DMS79 treated with DMSO at 0.1 percent for 48 hours (cell line): ENCODE data around the gene TUBA4A.

Source experiments
- DNase-seq: peaks from one replicate; lab custom pipeline; 2025; lab: John Stamatoyannopoulos, UW

TUBA4A gene

GRCh38 chr2:219234331-219234730, 19.4 kb downstream of the TUBA4A start:
- DNase-seq = no peak

DNA sequence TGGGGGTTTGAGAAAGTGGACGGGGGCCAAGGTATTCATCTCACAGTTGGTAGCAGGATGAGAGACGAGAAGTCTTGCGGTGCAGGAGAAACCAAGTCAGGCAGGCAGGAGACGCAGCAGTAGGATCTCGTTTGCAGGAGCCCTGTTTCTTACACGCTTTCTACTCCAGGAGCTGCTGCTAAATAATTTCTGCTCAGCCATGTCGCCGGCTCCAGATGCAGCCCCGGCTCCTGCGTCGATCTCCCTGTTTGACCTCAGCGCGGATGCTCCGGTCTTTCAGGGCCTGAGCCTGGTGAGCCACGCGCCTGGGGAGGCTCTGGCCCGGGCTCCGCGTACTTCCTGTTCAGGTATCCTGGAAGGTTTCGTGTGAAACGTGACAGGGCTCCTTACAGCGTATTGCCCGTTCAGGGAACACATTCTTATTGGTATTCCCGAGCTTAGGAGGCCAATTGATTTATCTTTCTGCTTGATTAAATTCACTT, 23.6 kb downstream of the TUBA4A start:
- DNase-seq = peak; percentile 38

DNA sequence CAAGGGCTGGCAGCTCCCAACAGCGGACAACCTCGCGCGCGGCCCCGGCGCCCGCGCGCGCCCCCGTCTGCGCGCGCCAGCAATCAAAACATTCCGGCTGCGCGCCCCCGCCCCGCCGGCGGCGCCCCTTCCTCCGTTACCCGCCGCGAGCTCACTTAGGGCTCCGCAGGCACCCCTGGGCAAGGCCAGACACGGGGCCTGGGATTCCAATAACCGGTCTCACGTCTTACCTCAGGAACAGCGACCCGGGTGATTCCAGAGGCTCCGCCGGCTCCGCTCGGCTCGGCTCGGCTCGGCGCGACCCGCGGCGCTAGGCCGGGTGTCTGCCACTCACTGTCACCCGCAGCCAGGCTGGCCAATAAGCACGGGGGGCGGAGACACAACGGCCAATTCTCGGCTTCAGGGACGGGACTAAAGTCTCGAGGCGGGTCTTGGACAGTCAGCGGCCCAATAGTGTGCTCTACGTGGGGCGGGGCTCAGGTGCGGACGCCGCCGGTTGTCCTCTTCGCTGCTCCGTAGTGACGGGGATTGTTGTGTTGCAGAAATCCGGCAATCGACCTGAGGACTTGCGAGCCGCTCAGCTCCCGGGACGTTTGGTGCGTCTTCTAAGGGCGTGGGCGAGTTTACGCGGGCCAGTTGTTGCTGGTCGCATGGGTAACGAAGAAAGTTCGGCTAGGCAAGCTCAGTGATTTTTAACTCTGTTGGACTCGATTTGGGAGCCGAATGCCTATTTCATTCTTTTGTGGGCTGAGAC, 24.2 kb downstream of the TUBA4A start, which contains the start of the genes ANKZF1 and ATG9A:
Gene ANKZF1, plus strand, starts transcription at position 502 of the 754 bp plus-strand sequence. CDS start 452 bp downstream, outside the sequence.
Gene ATG9A, minus strand, starts transcription at position 332 of the 754 bp plus-strand sequence. CDS start 1,612 bp downstream, outside the sequence.
- DNase-seq = peak; percentile 95

DNA sequence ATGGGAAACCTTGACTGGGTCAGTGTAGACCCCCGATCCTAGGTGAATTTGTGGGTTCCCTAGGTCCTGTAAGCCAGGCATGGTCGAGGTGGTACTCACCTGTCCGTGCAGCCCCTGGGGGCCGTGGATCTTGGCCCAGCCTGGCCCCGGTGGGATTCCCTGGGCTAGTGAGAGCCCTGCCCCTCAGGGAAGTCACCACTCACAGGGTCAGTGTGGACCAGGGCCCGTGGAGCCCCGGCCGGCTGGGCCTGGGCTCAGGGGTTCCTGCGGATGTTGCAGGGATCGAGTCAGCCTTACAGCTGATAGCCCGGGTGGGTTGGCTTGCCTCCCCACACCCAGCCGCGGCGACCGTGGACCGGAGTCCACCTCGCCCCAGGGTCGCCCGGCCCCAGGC, 24.8 kb downstream of the TUBA4A start:
- no peak for DNase-seq

- no peak for DNase-seq
These were observed 25.4 kb downstream of the TUBA4A start for GRCh38 chr2:219228041-219228910.

- DNase-seq = no peak
These were observed 28.4 kb downstream of the TUBA4A start for GRCh38 chr2:219225350-219225749.

- DNase-seq = no peak
These were observed 29.7 kb downstream of the TUBA4A start for GRCh38 chr2:219223831-219224610.

DNA sequence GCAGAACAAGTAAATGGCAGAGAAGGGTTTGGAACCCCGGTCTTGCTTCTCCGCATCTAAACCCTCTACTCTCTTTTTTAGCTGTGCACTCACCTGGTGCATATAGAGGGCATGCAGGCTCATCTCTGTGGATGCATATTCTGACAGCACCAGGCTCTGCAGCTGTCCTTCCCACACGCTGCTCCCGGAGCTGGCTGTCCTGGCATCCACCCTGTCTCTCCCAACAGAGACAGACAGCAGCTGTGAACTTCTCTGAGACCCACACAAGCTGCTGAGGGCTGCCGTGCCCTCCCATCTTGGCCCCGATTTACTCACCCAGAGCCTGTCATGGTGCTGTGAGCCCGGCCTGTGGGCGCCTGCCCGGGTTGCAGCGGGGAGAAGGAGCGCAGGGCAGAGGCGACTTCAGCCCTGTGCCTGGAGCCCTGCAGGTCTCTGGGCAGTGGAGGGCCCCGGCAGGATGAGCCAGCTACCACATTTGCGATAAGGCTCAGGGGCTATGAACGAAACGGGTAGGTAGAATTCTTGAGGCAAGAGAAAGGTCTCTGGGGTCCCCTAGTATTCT, 31.7 kb downstream of the TUBA4A start:
- DNase-seq = no peak

DNA sequence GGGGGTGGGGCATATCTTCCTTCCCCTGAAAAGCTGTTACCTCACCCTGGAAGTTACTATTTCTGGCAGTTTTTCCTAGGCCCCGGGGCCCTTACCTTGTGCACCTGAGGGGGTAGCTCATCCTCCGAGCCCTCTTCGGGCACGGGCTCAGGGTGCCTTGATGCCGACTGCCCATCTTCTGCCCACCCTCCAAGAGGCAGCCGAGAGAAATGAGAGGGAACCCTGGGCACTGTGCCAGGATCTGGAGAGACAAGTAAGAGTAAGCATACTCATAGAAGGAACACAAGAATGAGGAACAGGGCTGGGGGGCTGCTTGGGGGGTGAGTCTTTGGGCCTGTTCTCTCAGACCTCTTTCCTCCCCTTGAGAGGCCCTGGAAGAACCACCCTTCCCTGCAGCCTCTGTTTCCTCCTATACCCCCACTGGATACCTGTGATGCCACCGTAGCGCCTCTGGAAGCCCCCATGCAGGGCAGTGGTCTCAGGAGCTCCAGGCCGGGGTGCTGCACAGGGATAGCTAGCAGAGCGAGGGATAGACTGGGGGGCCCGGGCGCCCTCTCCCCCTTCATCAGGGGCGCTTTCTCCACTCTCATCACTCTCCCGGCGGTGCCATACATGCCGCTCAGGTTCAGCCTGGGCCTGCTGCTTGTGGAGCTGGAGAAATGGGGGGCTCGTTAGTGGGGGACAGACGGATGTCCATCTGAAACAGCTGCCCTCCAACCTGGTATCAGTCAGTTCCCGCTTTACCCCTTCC, 32.9 kb downstream of the TUBA4A start:
- peak; percentile 3 for DNase-seq

- DNase-seq = no peak
These were observed 33.8 kb downstream of the TUBA4A start for GRCh38 chr2:219219784-219220532.

- DNase-seq = peak; percentile 83
These were observed 34.7 kb downstream of the TUBA4A start, which contains the start of gene ABCB6 for GRCh38 chr2:219218732-219219701. Gene ABCB6 (minus strand): TSS chr2:219218958. CDS start chr2:219218673, 285 bp downstream.

DNA sequence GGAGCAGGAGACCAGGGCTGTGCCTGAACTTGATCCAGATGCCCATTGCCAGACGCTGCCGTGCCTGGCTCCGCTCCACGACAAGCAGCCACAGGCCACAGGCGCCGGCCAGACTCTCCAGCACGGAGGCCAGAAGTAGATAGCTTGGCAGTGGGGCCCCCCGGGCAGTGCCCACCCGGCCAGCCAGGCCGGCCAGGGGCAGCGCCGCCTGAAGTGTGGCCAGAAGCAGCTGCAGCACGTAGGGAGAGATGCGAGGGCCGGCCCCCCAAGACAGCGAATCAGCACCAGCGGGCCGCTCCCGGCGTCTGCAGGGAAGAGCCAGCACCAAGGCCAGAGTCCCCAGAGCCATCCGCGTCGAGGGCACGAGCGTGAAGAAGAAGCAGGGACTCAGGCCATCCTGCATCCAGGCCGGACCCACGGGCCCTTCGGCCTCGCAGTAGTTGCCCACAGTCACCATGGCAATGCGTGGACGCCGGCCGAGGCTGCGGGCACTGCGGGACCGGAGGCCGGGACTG, 35.4 kb downstream of the TUBA4A start:
- DNase-seq = peak; percentile 64

DNA sequence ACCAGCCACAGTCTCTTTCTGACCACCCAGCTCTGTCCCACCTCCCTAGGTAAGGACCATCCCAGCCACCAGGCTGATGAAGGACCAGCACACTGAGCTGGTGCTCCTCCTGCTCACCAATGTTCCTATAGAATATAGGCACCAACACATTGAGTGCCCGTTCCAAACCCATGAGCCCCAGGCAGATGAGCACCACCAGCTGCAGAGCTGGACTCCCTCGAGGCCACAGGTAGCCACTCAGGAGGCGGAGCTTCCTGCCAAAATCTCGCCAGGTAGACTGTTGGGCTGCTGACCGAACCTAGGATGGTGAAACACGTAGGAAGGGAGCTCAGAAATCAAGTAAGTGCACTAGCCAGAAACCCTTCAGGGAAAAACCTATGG, 37.2 kb downstream of the TUBA4A start:
- DNase-seq = no peak

GRCh38 chr2:219215871-219216534, 37.7 kb downstream of the TUBA4A start:
- DNase-seq = no peak

DNA sequence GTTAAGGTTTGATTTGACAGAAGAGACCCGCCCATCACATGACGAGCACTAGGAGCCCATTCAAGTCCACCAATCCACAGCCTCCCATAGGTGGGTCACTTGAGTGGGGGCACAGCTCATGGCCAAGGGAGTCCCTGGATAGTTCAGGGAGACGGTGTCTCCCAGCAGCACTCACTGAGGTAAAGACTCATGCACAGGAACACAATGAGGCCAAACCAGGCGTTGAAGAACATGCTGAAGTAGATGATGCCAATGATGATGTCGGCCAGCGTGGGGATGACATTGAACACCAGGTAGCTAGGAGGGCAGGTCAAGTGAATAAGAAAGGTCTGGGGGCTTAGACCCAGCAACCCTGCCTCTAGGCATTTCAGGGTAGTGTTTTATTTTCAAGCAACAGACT, 38.9 kb downstream of the TUBA4A start:
- DNase-seq = no peak

- no peak for DNase-seq
These were observed 39.6 kb downstream of the TUBA4A start for GRCh38 chr2:219214141-219214540.

GRCh38 chr2:219213486-219214071, 40.1 kb downstream of the TUBA4A start:
- DNase-seq = no peak

GRCh38 chr2:219213026-219213415, 40.7 kb downstream of the TUBA4A start:
- no peak for DNase-seq
